Tibial nerve (tissue), 4 donors: ENCODE data around the gene IQCM.

Experiments
- CTCF ChIP-seq, 5 experiments: fragments of 200-600 bp in 3 of 5; fragments of 450-650 bp in 2 of 5; sonication (generic) in 3 of 5; IDR thresholded peaks; one replicate each; pipeline ENCODE4 v1.5.1; 2016 to 2019; ENCODE audit warnings: antibody characterized with exemption in 5 of 5, mild to moderate bottlenecking in 3 of 5, moderate library complexity in 2 of 5
- EP300 ChIP-seq, 2 donors: sonication (generic); formaldehyde crosslinking; IDR thresholded peaks; one replicate each; pipeline ENCODE4 v1.6.1; 2017; ENCODE audit warnings: antibody characterized with exemption in 2 of 2, mild to moderate bottlenecking in 1 of 2
- POLR2A ChIP-seq, 2 donors: fragments of 450-650 bp; IDR thresholded peaks; one replicate each; pipeline ENCODE4 v1.6.1; 2017; ENCODE audit warnings: antibody characterized with exemption in 2 of 2, mild to moderate bottlenecking in 2 of 2, moderate library complexity in 2 of 2

GRCh38 chr4:149630064-149630463 lies 185.6 kb downstream of the IQCM start:
- no peak for TF ChIP-seq CTCF (IDR thresholded peaks at IDR 0.05)
- TF ChIP-seq EP300 (IDR thresholded peaks at IDR 0.05): no peak
- no peak for TF ChIP-seq POLR2A (IDR thresholded peaks at IDR 0.05)
